Smooth muscle cell (in vitro differentiated cells): ENCODE data around the gene SLC35E4. TPM values are rescaled to one million over a fixed set of nuclear protein-coding genes. Genes with fewer than 3 reads are reported as not detected.
"Not testable (repeated sequence)": the region's sequence is repeated elsewhere in the genome, so short reads cannot be mapped to it uniquely, and the experiment has no call there.

Source experiments
- DNase-seq: peaks from one replicate; lab custom pipeline; 2025; ENCODE audit not compliant: unreplicated experiment; lab: John Stamatoyannopoulos, UW
- H2AFZ ChIP-seq: fragments of 200-600 bp; sonication (generic); 2 replicates; pipeline ENCODE4 v1.6.0; 2016; ENCODE audit warnings: antibody characterized with exemption, low read depth, mild to moderate bottlenecking
- H3F3A ChIP-seq: fragments of 200-600 bp; sonication (generic); 2 replicates; pipeline ENCODE4 v1.6.0; 2017; ENCODE audit warnings: antibody characterized with exemption, low read depth
- H3K27ac ChIP-seq: fragments of 200-600 bp; sonication (generic); 2 replicates; pipeline ENCODE4 v1.5.1; 2016; ENCODE audit warnings: low read depth, mild to moderate bottlenecking
- H3K27me3 ChIP-seq: fragments of 200-600 bp; sonication (generic); 2 replicates; pipeline ENCODE4 v1.6.1; 2016; ENCODE audit warnings: low read depth, mild to moderate bottlenecking
- H3K36me3 ChIP-seq: fragments of 200-600 bp; sonication (generic); 2 replicates; pipeline ENCODE4 v1.5.1; 2016; ENCODE audit warnings: low read depth
- H3K4me1 ChIP-seq: fragments of 200-600 bp; sonication (generic); 2 replicates; pipeline ENCODE4 v1.5.1; 2016; ENCODE audit warnings: low read depth
- H3K4me2 ChIP-seq: fragments of 200-600 bp; sonication (generic); 2 replicates; pipeline ENCODE4 v1.6.0; 2016; ENCODE audit warnings: mild to moderate bottlenecking
- H3K4me3 ChIP-seq: fragments of 200-600 bp; sonication (generic); 2 replicates; pipeline ENCODE4 v1.5.1; 2016; ENCODE audit warnings: mild to moderate bottlenecking
- H3K79me2 ChIP-seq: fragments of 200-600 bp; sonication (generic); 2 replicates; pipeline ENCODE4 v1.6.0; 2016; ENCODE audit warnings: low read depth, mild to moderate bottlenecking
- H3K9ac ChIP-seq: fragments of 200-600 bp; sonication (generic); 2 replicates; pipeline ENCODE4 v1.6.0; 2016; ENCODE audit warnings: low read depth
- H3K9me3 ChIP-seq: fragments of 200-600 bp; sonication (generic); replicated peaks from 2 replicates; pipeline ENCODE4 v1.5.1; 2016; ENCODE audit warnings: low read depth
- H4K20me1 ChIP-seq: fragments of 200-600 bp; sonication (generic); 2 replicates; pipeline ENCODE4 v1.6.0; 2016; ENCODE audit warnings: low read depth
- CTCF ChIP-seq: fragments of 200-600 bp; sonication (generic); IDR thresholded peaks from 2 replicates; pipeline ENCODE4 v1.5.1; 2017; ENCODE audit warnings: borderline replicate concordance, mild to moderate bottlenecking, antibody characterized with exemption; ENCODE audit not compliant: insufficient read depth, poor library complexity, severe bottlenecking
- WGBS: methylation state at CpG from one replicate; pipeline ENCODE4 v1.1.7; 2016; ENCODE audit warnings: low lambda C conversion rate; 5-methylcytosine and 5-hydroxymethylcytosine counted together
- polyA plus RNA-seq: library from polyadenylated mRNA; unstranded; fragments of >200 nt; fragmentation: Nextera tagmentation; extraction: Ambion mirVana; gene quantifications from 2 replicates; pipeline ENCODE4 v1.2.1, GENCODE V29; 2016
- total RNA-seq: library from RNA; depleted of rRNA; stranded (reverse); fragments of >200 nt; gene quantifications from 2 replicates; pipeline ENCODE4 v1.2.3, GENCODE V29; 2014

Gene SLC35E4
- total and polyA plus RNA-seq, 2 experiments from 2014 or later, result 3.6 to 7.2 TPM

DNA sequence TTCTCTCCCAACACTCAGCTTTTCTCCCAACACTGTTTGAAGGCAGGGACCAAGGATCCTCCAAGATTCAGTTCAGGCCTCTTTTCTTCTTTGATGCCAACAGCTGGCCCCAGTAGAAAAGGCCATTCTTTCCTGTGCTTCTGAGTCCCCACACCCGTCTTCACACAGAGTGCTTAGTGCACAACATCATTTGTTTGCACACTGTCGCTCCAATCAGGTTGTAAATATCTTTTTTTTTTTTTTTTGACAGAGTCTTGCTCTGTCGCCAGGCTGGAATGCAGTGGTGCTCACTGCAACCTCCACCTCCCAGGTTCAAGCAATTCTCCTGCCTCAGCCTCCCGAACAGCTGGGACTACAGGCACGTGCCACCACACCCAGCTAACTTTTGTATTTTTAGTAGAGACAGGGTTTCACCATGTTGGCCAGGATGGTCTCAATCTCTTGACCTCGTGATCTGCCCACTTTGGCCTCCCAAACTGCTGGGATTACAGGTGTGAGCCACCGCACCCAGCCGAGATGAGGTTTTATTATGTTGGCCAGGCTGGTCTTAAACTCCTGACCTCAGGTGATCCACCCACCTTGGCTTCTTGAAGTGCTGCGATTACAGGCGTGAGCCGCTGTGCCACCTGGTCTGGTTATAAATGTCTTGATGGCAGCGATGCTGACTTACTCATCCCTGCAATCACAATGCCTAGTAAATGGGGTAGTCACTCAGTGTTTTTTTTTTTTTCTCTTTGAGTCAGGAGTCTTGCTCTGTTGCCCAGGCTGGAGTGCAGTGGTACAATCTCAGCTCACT is 44.5 kb downstream of the SLC35E4 start:
- not testable (repeated sequence) for H3F3A ChIP-seq, DNase-seq, H3K4me2 ChIP-seq, H3K79me2 ChIP-seq, H3K36me3 ChIP-seq, H2AFZ ChIP-seq, H3K9ac ChIP-seq, H3K9me3 ChIP-seq, H3K27ac ChIP-seq, H3K4me1 ChIP-seq, H3K4me3 ChIP-seq, H4K20me1 ChIP-seq
- WGBS, result 81% methylated on average over 12 of the region's 12 CpGs
- H3K27me3 ChIP-seq, result peaks cover 36% of the 10 kb centered on the region

DNA sequence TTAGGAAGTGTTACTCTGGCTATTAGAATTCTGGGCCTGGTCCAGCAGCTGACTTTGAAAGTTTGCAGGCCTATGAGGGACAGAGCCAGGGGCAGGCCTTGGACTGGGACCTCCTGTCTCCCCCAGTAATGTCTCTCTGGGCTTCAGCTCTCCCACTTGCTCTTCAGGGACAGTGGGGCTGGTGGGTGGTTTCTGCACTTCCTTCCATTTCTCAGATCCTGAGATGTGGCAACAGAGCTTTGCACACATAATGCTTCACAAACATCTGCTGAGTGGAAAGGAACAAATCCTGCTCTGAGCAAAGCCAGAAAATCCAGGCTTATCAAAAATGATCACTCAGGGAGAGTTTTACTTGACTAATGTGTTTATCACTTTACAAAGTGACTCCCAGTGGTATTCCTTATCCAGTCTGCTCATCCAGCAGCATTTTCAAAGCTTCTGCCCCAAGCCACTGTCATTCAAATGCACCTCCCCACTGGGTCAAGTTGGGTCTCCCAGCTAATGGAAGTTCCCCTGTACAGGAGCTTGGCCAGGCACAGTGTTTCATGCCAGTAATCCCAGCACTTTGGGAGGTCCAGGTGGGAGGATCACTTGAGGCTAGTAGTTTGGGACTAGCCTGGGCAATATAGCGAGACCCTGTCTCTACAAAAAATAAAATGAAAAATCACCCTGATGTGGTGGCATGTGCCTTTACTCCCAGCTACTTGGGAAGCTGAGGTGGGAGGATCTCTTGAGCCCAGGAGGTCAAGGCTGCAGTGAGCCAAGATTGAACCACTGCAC is 45.6 kb downstream of the SLC35E4 start:
- H3K36me3 ChIP-seq, result no peaks in the 10 kb centered on the region
- H3K27me3 ChIP-seq, result peaks cover 36% of the 10 kb centered on the region
- H3K9ac ChIP-seq, result no peak overlapping the region
- no peak for DNase-seq
- no peaks in the 10 kb centered on the region for H3K9me3 ChIP-seq
- H3K4me3 ChIP-seq, result no peak overlapping the region
- H3K4me1 ChIP-seq, result peaks cover 5% of the 10 kb centered on the region
- H2AFZ ChIP-seq, result no peak overlapping the region
- WGBS, result 95% methylated on average over 1 of the region's 1 CpG
- no peak for TF ChIP-seq CTCF
- no peak overlapping the region for H3K27ac ChIP-seq
- H4K20me1 ChIP-seq, result no peaks in the 10 kb centered on the region
- no peaks in the 10 kb centered on the region for H3K79me2 ChIP-seq
- H3K4me2 ChIP-seq, result no peak overlapping the region
- no peaks in the 10 kb centered on the region for H3F3A ChIP-seq

- no peak for DNase-seq
- no peak overlapping the region for H3K4me2 ChIP-seq
- no peak overlapping the region for H3K9ac ChIP-seq
- peaks cover 32% of the 10 kb centered on the region for H3K27me3 ChIP-seq
- H3K4me1 ChIP-seq, result peaks cover 5% of the 10 kb centered on the region
- no peak for TF ChIP-seq CTCF
- no peaks in the 10 kb centered on the region for H3K79me2 ChIP-seq
- no peak overlapping the region for H3K4me3 ChIP-seq
- no peaks in the 10 kb centered on the region for H4K20me1 ChIP-seq
- no peaks in the 10 kb centered on the region for H3F3A ChIP-seq
- no peak overlapping the region for H2AFZ ChIP-seq
- WGBS, result 89% methylated on average over 2 of the region's 2 CpGs
- H3K9me3 ChIP-seq, result no peaks in the 10 kb centered on the region
- H3K36me3 ChIP-seq, result no peaks in the 10 kb centered on the region
- H3K27ac ChIP-seq, result no peak overlapping the region
Observed at GRCh38 chr22:30681831-30682230, 46.2 kb downstream of the SLC35E4 start.

DNA sequence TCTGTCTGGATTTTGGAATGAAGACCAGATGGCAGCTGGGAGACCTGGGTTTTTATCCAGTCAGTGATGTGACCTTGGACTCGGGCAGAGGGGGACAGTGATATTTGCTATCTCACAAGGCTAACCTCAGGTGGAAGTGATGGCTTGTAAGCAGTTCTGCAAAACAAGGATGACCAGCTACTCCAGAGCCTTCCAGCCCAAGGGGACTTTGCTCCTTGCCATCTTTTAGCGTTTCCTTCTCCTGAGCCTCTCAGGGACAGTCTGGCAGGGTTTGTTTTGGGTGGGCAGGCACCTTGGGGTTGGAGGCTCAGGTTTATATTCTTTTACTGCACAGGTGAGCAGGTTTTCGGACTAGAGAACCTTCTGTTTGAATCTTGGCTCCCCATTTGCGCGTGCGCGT is 49.6 kb downstream of the SLC35E4 start:
- no peak for TF ChIP-seq CTCF
- Histone ChIP-seq H3K4me3 (no peak overlapping the region), H3K4me1 (no peaks in the 10 kb centered on the region), H3K9ac (no peak overlapping the region), H2AFZ (no peak overlapping the region), H3K36me3 (no peaks in the 10 kb centered on the region), H3K27me3 (peaks cover 7% of the 10 kb centered on the region), H4K20me1 (no peaks in the 10 kb centered on the region), H3K27ac (no peak overlapping the region), H3K9me3 (no peaks in the 10 kb centered on the region), H3F3A (no peaks in the 10 kb centered on the region), H3K79me2 (no peaks in the 10 kb centered on the region), H3K4me2 (no peak overlapping the region)
- DNase-seq, result no peak
- WGBS, result 86% methylated on average over 7 of the region's 7 CpGs
